ENCODE results near the gene PEX14.

PEX14 gene

DNA sequence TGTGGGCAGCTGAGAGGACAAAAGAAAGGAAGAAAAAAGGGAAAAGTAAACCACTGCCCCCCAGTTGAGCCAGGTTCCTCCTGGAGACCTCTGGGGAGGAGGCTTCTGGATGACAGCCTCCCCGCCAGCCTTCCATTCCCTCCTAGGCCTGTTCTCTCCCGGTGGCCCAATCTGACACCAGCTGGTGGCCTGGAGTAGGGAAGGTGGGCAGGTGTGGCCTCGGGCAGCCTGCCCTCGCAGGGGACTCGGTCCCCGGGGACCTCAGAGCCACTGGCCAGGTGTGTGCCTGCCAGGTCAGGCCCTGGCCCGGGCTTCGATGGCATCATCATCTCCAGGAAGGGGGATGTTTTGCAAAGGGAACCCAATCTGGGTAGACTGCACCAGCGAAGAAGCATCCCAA is 162.7 kb downstream of the PEX14 start:
- TF ChIP-seq, protein P1, sequence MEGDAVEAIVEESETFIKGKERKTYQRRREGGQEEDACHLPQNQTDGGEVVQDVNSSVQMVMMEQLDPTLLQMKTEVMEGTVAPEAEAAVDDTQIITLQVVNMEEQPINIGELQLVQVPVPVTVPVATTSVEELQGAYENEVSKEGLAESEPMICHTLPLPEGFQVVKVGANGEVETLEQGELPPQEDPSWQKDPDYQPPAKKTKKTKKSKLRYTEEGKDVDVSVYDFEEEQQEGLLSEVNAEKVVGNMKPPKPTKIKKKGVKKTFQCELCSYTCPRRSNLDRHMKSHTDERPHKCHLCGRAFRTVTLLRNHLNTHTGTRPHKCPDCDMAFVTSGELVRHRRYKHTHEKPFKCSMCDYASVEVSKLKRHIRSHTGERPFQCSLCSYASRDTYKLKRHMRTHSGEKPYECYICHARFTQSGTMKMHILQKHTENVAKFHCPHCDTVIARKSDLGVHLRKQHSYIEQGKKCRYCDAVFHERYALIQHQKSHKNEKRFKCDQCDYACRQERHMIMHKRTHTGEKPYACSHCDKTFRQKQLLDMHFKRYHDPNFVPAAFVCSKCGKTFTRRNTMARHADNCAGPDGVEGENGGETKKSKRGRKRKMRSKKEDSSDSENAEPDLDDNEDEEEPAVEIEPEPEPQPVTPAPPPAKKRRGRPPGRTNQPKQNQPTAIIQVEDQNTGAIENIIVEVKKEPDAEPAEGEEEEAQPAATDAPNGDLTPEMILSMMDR (IDR thresholded peaks at IDR 0.05; ENCODE audit: low read depth, low read length, missing control alignments) = no peak
- in situ Hi-C loops (cut with HindIII; ENCODE audit: low sequenced_read_pairs) = no loop called here

DNA sequence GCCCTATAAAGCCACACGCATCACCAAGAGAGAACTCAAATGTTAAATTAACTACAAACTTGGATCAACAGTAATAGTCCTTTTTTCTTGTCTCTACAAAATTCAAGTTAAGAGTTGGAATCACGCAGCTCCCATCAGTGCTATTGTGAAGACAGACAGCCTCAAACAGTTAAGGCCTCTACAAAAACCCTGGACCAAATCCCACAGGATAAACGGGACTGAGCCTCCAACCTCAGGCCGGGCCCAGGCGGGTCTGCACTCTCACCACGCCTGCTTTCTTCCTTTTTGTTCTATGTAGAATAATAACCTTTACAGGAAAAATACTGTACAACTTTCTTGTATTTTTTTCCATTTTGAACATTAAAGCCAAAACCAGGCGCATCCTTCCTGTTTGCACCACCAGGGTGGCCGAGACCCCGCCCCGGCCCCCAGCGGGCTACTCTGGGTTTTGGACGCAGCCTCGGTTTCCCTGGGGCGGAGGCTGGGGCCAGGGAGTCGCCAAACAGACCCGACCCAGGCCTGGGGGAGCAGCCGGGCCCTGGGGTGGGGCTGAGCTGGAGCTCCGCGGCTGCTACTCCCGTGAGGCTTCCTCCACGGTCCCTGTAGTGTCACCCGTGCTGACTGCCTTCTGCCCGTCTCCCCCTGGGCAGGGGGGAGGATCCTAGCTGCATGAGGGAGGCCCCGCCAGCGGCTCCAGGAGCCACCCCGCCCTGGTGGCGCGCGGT is 163.2 kb downstream of the PEX14 start:
- TF ChIP-seq, protein P1 (IDR thresholded peaks at IDR 0.05; ENCODE audit: low read depth, low read length, missing control alignments) = no peak
- no peak overlapping the region for H3K4me3 ChIP-seq (ENCODE audit: low read depth, low read length)
- no peak for DNase-seq (ENCODE audit: low read depth)
- in situ Hi-C loops (cut with HindIII; ENCODE audit: low sequenced_read_pairs) = no loop called here

More for the DNA sequence above, 162.7 kb downstream of the PEX14 start:
- H3K4me3 ChIP-seq (ENCODE audit: low read depth, low read length) = no peak overlapping the region
- no peak for DNase-seq (ENCODE audit: low read depth)

DNA sequence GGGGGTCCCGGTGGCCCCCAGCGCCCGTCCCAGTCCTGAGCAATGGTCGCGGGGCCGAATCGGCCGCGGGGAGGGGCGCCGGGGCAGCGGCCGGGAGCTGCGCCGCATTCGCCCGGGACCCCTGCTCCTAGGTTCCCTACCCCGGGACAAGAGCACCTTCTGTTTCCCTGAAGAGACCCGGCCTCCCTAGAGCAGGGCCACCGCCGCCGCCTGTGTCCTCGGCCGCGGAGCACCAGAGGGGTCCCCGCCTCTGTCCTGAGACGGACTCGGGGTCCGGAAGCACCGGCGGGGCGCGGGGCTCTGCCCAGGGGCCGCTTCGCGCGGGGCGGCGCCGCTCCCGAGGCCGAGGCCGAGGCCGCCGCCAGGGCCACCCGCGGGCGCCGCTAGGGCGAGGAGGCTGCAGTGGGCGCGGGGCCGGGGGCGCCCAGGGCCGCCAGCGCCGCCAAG is 163.8 kb downstream of the PEX14 start:
- TF ChIP-seq, protein P1 (IDR thresholded peaks at IDR 0.05; ENCODE audit: low read depth, low read length, missing control alignments) = no peak
- no peak for DNase-seq (ENCODE audit: low read depth)
- in situ Hi-C loops (cut with HindIII; ENCODE audit: low sequenced_read_pairs) = no loop called here
- no peak overlapping the region for H3K4me3 ChIP-seq (ENCODE audit: low read depth, low read length)

DNA sequence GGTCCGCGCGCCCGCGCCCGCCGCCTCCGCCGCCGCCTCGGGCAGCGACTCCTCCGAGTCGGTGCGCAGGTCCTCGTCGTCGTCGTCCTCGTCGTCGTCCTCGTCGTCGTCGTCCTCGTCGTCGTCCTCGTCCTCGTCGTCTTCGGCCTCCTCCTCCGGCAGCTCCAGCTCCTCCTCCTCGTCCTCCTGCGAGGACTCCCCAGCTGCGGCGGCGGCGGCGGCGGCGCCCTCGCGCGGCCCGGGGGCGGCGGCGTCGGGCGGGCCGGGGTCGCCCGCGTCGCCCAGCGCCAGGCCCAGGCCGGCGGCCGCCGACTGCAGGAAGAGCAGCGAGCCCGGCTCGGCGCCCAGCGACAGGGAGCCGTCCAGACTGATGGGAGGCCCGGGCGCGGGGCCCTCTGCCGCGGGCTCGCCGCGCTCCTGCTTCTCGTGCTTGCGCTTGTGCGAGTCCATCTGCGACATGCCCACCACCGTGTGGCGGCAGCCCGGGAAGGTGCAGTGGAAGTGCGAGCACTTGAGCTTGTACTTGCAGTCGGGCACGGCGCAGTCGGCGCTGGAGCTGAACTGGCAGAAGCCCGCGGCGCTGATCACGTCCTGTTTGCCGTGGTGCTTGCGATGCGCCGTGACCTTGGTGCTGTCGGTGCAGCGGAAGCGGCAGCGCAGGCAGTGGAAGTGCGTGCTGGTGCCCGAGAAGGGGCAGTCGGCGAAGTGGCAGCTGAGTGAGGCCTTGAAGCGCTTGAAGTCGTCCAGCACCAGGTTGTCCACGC is 164.4 kb downstream of the PEX14 start:
- no peak overlapping the region for H3K4me3 ChIP-seq (ENCODE audit: low read depth, low read length)
- DNase-seq (ENCODE audit: low read depth) = no peak
- in situ Hi-C loops (cut with HindIII; ENCODE audit: low sequenced_read_pairs) = no loop called here
- TF ChIP-seq, protein P1 (IDR thresholded peaks at IDR 0.05; ENCODE audit: low read depth, low read length, missing control alignments) = no peak

DNA sequence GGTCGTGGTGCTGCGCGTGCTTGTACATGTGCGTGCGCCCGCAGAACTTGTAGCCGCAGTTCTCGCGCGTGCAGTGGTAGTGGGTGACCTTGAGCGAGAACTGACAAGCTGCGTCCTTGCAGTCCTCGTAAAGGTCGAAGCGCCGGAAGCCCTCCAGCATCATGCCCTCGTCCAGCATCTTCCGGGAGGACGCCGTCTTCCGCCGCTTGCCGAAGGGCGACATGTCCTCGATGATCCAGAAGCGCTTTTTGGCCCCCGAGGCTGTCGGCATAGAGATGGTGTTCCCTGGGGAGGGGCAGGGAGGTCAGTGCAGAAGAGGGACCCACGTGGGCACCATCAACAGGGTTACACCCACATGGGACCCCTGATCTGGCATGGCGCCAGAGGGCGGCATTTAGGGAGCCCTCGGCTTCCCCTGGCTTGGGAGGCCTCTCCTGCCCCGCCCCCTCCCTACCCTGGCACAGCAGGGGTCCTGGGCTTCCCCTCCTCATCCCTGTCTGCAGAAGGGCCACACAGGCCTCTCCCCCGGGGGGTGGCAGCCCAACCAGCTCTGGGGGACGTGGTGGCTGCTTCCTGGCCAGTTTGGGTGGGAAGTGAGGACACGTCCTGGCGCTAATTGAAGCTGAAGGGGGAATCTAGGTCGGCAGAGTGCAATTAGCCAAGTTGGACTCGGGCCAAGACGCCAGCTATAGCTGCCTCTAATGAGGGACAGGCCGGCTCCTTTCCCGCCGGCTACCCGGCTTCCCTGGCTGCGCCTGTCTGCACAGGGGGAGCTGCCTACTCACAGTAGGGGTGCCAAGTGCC is 165.2 kb downstream of the PEX14 start:
- DNase-seq (ENCODE audit: low read depth) = no peak
- in situ Hi-C loops (cut with HindIII; ENCODE audit: low sequenced_read_pairs) = no loop called here
- TF ChIP-seq, protein P1 (IDR thresholded peaks at IDR 0.05; ENCODE audit: low read depth, low read length, missing control alignments) = no peak
- H3K4me3 ChIP-seq (ENCODE audit: low read depth, low read length) = no peak overlapping the region

DNA sequence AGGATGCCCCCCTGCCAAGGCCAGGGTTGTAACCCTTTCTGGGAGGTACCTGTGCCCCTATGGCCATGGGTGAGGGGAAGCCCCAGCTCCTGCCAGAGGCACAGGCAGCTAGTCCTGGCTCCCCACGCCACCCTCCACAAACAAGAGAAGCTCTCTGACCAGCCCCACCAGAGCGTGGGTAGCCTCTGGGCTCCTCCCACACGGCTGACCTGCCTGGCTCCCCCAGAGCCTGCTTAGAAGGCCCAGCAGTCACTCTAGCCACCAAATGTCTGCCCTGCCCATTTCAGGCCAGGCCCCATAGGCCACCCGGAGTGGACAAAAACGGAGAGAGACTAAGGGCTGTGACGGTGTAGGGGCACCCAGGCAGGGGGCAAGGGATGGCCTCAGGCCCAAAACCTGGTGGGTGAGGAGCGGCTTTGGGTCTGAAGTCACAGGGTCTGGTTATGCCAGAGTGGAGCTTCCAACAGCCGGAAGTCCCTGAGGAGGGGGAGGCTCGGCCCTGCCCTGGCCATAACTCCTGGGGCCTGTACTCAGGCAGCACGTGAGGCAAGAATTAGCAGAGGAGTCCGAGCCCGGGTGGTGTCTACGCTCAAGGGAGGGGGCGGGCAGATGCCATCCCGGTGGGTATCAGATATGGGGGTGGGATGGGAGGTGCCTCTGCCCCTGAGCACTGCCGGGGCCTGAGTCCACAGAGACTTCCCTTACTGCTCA is 166.2 kb downstream of the PEX14 start:
- no peak overlapping the region for H3K4me3 ChIP-seq (ENCODE audit: low read depth, low read length)
- in situ Hi-C loops (cut with HindIII; ENCODE audit: low sequenced_read_pairs) = no loop called here
- TF ChIP-seq, protein P1 (IDR thresholded peaks at IDR 0.05; ENCODE audit: low read depth, low read length, missing control alignments) = no peak
- no peak for DNase-seq (ENCODE audit: low read depth)
